Measurements from ENCODE around the gene ME1.
"Not testable (repeated sequence)": the region's sequence is repeated elsewhere in the genome, so short reads cannot be mapped to it uniquely, and the experiment has no call there.

- TF ChIP-seq CTCF, POLR2A (IDR thresholded peaks at IDR 0.05): not testable (repeated sequence)
These were observed 238.9 kb downstream of the ME1 start for GRCh38 chr6:83191974-83192373.

All from esophagus squamous epithelium (tissue), 4 donors.